HEK293T (cell line): ENCODE data around the gene NIM1K.

ENCODE experiments used
- ARNT ChIP-seq: fragments of 450-650 bp; IDR thresholded peaks from 2 replicates; pipeline ENCODE4 v1.6.1; 2017; ENCODE audit warnings: mild to moderate bottlenecking
- BHLHE40 ChIP-seq: fragments of 450-650 bp; IDR thresholded peaks from 2 replicates; pipeline ENCODE4 v1.6.1; 2016; ENCODE audit warnings: mild to moderate bottlenecking, moderate library complexity, borderline replicate concordance
- CTBP1 ChIP-seq: fragments of 450-650 bp; IDR thresholded peaks from 2 replicates; pipeline ENCODE4 v1.6.1; 2016; ENCODE audit warnings: borderline replicate concordance
- ELF4 ChIP-seq: fragments of 450-650 bp; IDR thresholded peaks from 2 replicates; pipeline ENCODE4 v1.6.1; 2017; ENCODE audit warnings: antibody characterized with exemption
- FOXA1 ChIP-seq: fragments of 450-650 bp; IDR thresholded peaks from 2 replicates; pipeline ENCODE4 v1.6.1; 2016; ENCODE audit warnings: mild to moderate bottlenecking
- FOXM1 ChIP-seq: fragments of 450-650 bp; IDR thresholded peaks from 2 replicates; pipeline ENCODE4 v1.6.1; 2017; ENCODE audit warnings: mild to moderate bottlenecking, borderline replicate concordance
- HDGF ChIP-seq: fragments of 450-650 bp; IDR thresholded peaks from 2 replicates; pipeline ENCODE4 v1.6.1; 2017; ENCODE audit warnings: antibody characterized with exemption, borderline replicate concordance
- LEF1 ChIP-seq: fragments of 450-650 bp; IDR thresholded peaks from 2 replicates; pipeline ENCODE4 v1.6.1; 2017; ENCODE audit warnings: mild to moderate bottlenecking, borderline replicate concordance
- NFRKB ChIP-seq: fragments of 450-650 bp; IDR thresholded peaks from 2 replicates; pipeline ENCODE4 v1.6.1; 2016; ENCODE audit warnings: mild to moderate bottlenecking, moderate library complexity
- SP1 ChIP-seq: fragments of 450-650 bp; IDR thresholded peaks from 2 replicates; pipeline ENCODE4 v1.6.1; 2017
- SUZ12 ChIP-seq: fragments of 450-650 bp; IDR thresholded peaks from 2 replicates; pipeline ENCODE4 v1.6.1; 2016; ENCODE audit warnings: mild to moderate bottlenecking
- TARDBP ChIP-seq: fragments of 450-650 bp; IDR thresholded peaks from 2 replicates; pipeline ENCODE4 v1.6.1; 2016
- ZNF384 ChIP-seq: fragments of 450-650 bp; IDR thresholded peaks from 2 replicates; pipeline ENCODE4 v1.6.1; 2016
- TF ChIP-seq, protein P1 (sequence below): fragments of 450-650 bp; IDR thresholded peaks from 2 replicates; pipeline ENCODE4 v1.6.1; 2016

DNA sequence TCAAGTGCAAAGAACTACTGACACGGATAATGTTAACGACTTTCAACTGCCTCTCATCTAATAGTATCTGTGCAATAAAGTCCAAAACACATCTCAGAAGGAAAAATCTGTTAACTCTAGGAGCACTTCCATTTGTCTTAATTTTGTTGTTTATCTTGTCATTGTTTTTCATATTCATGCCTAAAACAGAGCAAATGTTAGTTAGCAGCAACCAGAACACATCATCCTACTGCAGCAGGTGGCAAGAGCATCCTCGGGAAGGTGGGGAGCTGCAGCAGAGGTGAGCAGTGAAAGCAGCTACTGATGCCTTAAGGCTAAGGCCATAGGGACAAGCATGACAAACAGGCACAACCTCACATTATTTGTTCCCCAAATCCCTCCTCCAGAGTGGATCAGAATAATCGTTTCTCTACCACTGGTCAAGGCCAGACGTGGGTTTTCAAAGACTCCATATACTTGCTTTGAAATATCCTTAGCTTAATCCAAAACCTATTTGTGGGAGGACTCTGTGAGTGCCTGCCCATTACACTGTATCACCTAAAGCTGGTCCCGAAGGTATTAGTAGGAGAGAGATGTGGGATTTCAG, 120.1 kb downstream of the NIM1K start:
- TF ChIP-seq, protein P1, sequence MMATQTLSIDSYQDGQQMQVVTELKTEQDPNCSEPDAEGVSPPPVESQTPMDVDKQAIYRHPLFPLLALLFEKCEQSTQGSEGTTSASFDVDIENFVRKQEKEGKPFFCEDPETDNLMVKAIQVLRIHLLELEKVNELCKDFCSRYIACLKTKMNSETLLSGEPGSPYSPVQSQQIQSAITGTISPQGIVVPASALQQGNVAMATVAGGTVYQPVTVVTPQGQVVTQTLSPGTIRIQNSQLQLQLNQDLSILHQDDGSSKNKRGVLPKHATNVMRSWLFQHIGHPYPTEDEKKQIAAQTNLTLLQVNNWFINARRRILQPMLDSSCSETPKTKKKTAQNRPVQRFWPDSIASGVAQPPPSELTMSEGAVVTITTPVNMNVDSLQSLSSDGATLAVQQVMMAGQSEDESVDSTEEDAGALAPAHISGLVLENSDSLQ: no peak
- no peak for TF ChIP-seq FOXA1
- no peak for TF ChIP-seq SP1
- no peak for TF ChIP-seq FOXM1
- no peak for TF ChIP-seq ZNF384
- TF ChIP-seq BHLHE40: no peak
- no peak for TF ChIP-seq ELF4
- no peak for TF ChIP-seq ARNT
- no peak for TF ChIP-seq HDGF
- TF ChIP-seq TARDBP: no peak
- no peak for TF ChIP-seq CTBP1
- TF ChIP-seq NFRKB: no peak
- no peak for TF ChIP-seq LEF1
- no peak for TF ChIP-seq SUZ12
